Neural progenitor cell (in vitro differentiated cells): ENCODE data around the gene ADAMTS12. TPM values are rescaled to one million over a fixed set of nuclear protein-coding genes. Genes with fewer than 3 reads are reported as not detected.

Source experiments
- DNase-seq: peaks from one replicate; pipeline ENCODE4 v3.0.0-alpha.2; 2016; ENCODE audit warnings: low spot score
- H2AFZ ChIP-seq: fragments of 200-600 bp; sonication (generic); replicated peaks from 2 replicates; pipeline ENCODE4 v1.6.1; 2016; ENCODE audit warnings: antibody characterized with exemption
- H3F3A ChIP-seq: fragments of 200-600 bp; sonication (generic); 2 replicates; pipeline ENCODE4 v1.6.1; 2016; ENCODE audit warnings: antibody characterized with exemption, low read depth
- H3K27ac ChIP-seq: fragments of 200-600 bp; sonication (generic); 2 replicates; pipeline ENCODE4 v1.5.1; 2016; ENCODE audit warnings: mild to moderate bottlenecking
- H3K27me3 ChIP-seq: fragments of 200-600 bp; sonication (generic); 2 replicates; pipeline ENCODE4 v1.6.1; 2016; ENCODE audit warnings: mild to moderate bottlenecking, moderate library complexity
- H3K36me3 ChIP-seq: fragments of 200-600 bp; sonication (generic); 2 replicates; pipeline ENCODE4 v1.5.1; 2016
- H3K4me1 ChIP-seq: fragments of 200-600 bp; sonication (generic); 2 replicates; pipeline ENCODE4 v1.6.1; 2016; ENCODE audit warnings: mixed run types
- H3K4me2 ChIP-seq: fragments of 200-600 bp; sonication (generic); 2 replicates; pipeline ENCODE4 v1.6.1; 2016
- H3K4me3 ChIP-seq: fragments of 200-600 bp; sonication (generic); 2 replicates; pipeline ENCODE4 v1.5.1; 2016
- H3K79me2 ChIP-seq: fragments of 200-600 bp; sonication (generic); 2 replicates; pipeline ENCODE4 v1.6.1; 2016; ENCODE audit warnings: low read depth
- H3K9ac ChIP-seq: fragments of 200-600 bp; sonication (generic); 2 replicates; pipeline ENCODE4 v1.6.1; 2016
- H3K9me3 ChIP-seq: fragments of 200-600 bp; sonication (generic); 2 replicates; pipeline ENCODE4 v1.5.1; 2016; ENCODE audit warnings: low read depth
- H4K20me1 ChIP-seq: fragments of 200-600 bp; sonication (generic); 2 replicates; pipeline ENCODE4 v1.6.1; 2016; ENCODE audit warnings: low read depth
- H3K27ac Mint-ChIP-seq: 3 replicates; pipeline ENCODE4 v1.8.0; 2021; ENCODE audit warnings: mixed read lengths
- H3K27me3 Mint-ChIP-seq: 2 replicates; pipeline ENCODE4 v1.8.0; 2022; ENCODE audit warnings: low read depth, mild to moderate bottlenecking, inconsistent platforms, moderate library complexity, mixed read lengths; ENCODE audit not compliant: insufficient read depth
- H3K36me3 Mint-ChIP-seq: 3 replicates; pipeline ENCODE4 v1.8.0; 2021; ENCODE audit warnings: mixed read lengths
- H3K4me1 Mint-ChIP-seq: 3 replicates; pipeline ENCODE4 v1.8.0; 2021; ENCODE audit warnings: mixed read lengths
- H3K4me3 Mint-ChIP-seq: 3 replicates; pipeline ENCODE4 v1.8.0; 2021; ENCODE audit warnings: mild to moderate bottlenecking, moderate library complexity, mixed read lengths
- H3K9me3 Mint-ChIP-seq: 3 replicates; pipeline ENCODE4 v1.8.0; 2020; ENCODE audit warnings: mixed read lengths
- EZH2 ChIP-seq: fragments of 200-600 bp; sonication (generic); IDR thresholded peaks from 2 replicates; pipeline ENCODE4 v1.6.1; 2017; ENCODE audit warnings: antibody characterized with exemption, mild to moderate bottlenecking, moderate library complexity
- EZH2phosphoT487 ChIP-seq: fragments of 200-600 bp; sonication (generic); IDR thresholded peaks from 2 replicates; pipeline ENCODE4 v1.6.1; 2017; ENCODE audit warnings: antibody characterized with exemption
- total RNA-seq: library from RNA; depleted of rRNA; stranded (reverse); fragments of >200 nt; gene quantifications from 2 replicates; pipeline ENCODE4 v1.2.3, GENCODE V29; 2015; ENCODE audit warnings: low replicate concordance
- TF ChIP-seq, protein P1 (sequence below): fragments of 200-600 bp; sonication (generic); IDR thresholded peaks from 2 replicates; pipeline ENCODE4 v1.5.1; 2017; ENCODE audit warnings: antibody characterized with exemption, mild to moderate bottlenecking

Gene ADAMTS12
- total RNA-seq, 1 donor from 2014 or later, result 15.6 TPM

DNA sequence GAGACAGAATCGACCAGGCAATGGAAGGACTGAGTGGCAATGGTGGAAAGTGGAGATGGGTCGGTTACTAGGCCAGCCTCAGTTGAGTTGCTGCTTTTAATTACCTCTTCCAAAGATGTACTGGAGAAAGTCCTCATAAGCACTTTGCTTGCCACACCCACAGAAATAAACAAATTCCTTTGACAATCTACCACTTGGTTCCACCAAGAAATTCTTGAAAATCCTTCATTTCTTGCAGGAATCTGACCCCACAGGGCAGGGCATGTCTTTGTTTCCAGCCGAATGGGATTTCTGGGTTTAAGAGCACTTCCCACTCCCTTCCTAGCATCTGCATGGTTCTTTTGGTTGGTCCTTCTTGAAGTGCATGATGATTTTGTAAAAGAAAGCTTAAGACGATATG, 54.5 kb downstream of the ADAMTS12 start:
- no peak overlapping the region for H3K4me2 ChIP-seq
- H3K9me3 Mint-ChIP-seq, result peaks cover 6% of the 10 kb centered on the region
- H3K4me1 Mint-ChIP-seq, result peaks cover 4% of the 10 kb centered on the region
- no peaks in the 10 kb centered on the region for H3K27me3 ChIP-seq
- peaks cover 9% of the 10 kb centered on the region for H3K36me3 Mint-ChIP-seq
- no peak for DNase-seq
- H3K79me2 ChIP-seq, result peaks cover 12% of the 10 kb centered on the region
- no peak overlapping the region for H3K27ac Mint-ChIP-seq
- no peaks in the 10 kb centered on the region for H4K20me1 ChIP-seq
- peaks cover 2% of the 10 kb centered on the region for H3K27me3 Mint-ChIP-seq
- peaks cover 3% of the 10 kb centered on the region for H3K4me1 ChIP-seq
- H2AFZ ChIP-seq, result no peak overlapping the region
- TF ChIP-seq EZH2phosphoT487 (no peak), EZH2 (no peak)
- TF ChIP-seq, protein P1, sequence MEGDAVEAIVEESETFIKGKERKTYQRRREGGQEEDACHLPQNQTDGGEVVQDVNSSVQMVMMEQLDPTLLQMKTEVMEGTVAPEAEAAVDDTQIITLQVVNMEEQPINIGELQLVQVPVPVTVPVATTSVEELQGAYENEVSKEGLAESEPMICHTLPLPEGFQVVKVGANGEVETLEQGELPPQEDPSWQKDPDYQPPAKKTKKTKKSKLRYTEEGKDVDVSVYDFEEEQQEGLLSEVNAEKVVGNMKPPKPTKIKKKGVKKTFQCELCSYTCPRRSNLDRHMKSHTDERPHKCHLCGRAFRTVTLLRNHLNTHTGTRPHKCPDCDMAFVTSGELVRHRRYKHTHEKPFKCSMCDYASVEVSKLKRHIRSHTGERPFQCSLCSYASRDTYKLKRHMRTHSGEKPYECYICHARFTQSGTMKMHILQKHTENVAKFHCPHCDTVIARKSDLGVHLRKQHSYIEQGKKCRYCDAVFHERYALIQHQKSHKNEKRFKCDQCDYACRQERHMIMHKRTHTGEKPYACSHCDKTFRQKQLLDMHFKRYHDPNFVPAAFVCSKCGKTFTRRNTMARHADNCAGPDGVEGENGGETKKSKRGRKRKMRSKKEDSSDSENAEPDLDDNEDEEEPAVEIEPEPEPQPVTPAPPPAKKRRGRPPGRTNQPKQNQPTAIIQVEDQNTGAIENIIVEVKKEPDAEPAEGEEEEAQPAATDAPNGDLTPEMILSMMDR, result no peak
- H3K36me3 ChIP-seq, result no peaks in the 10 kb centered on the region
- no peaks in the 10 kb centered on the region for H3K9me3 ChIP-seq
- H3K4me3 Mint-ChIP-seq, result no peak overlapping the region
- H3K4me3 ChIP-seq, result no peak overlapping the region
- no peak overlapping the region for H3K27ac ChIP-seq
- H3K9ac ChIP-seq, result no peak overlapping the region
- no peaks in the 10 kb centered on the region for H3F3A ChIP-seq

DNA sequence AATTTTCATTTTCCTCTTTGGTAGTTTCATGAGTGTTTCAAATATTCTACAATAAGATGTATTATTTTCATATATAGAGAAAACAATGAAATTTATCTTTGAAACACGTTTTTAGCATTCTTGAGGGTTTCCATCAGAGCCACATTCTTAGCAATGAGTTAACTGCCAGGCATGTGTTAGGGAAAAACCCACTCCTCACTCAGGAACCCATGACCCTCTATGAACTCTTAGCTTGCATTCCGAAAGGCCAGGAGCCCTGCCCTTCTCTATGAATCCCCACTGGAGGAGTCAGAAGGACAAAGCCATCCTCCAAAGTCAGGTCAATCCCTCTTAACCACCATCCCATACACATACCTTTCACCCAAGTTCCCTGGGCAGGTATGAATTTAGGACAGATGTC, 57.5 kb downstream of the ADAMTS12 start:
- H3K9ac ChIP-seq, result no peak overlapping the region
- no peaks in the 10 kb centered on the region for H3K36me3 ChIP-seq
- Mint-ChIP-seq H3K9me3 (peaks cover 6% of the 10 kb centered on the region), H3K36me3 (peaks cover 9% of the 10 kb centered on the region), H3K27me3 (peaks cover 5% of the 10 kb centered on the region), H3K4me3 (no peak overlapping the region), H3K27ac (no peak overlapping the region), H3K4me1 (peaks cover 7% of the 10 kb centered on the region)
- no peak overlapping the region for H2AFZ ChIP-seq
- TF ChIP-seq, protein P1, result no peak
- TF ChIP-seq EZH2phosphoT487 (no peak), EZH2 (no peak)
- no peak for DNase-seq
- peaks cover 12% of the 10 kb centered on the region for H3K79me2 ChIP-seq
- H3K9me3 ChIP-seq, result no peaks in the 10 kb centered on the region
- H3F3A ChIP-seq, result no peaks in the 10 kb centered on the region
- H3K4me1 ChIP-seq, result peaks cover 7% of the 10 kb centered on the region
- H4K20me1 ChIP-seq, result no peaks in the 10 kb centered on the region
- H3K27me3 ChIP-seq, result no peaks in the 10 kb centered on the region
- H3K4me3 ChIP-seq, result no peak overlapping the region
- H3K27ac ChIP-seq, result no peak overlapping the region
- no peak overlapping the region for H3K4me2 ChIP-seq

- Histone ChIP-seq H3K36me3 (no peaks in the 10 kb centered on the region), H3K27me3 (no peaks in the 10 kb centered on the region), H3K4me2 (no peak overlapping the region), H3K9me3 (no peaks in the 10 kb centered on the region), H3K79me2 (peaks cover 12% of the 10 kb centered on the region), H3F3A (no peaks in the 10 kb centered on the region), H4K20me1 (no peaks in the 10 kb centered on the region), H3K4me3 (no peak overlapping the region), H3K9ac (no peak overlapping the region), H3K27ac (no peak overlapping the region), H3K4me1 (peaks cover 7% of the 10 kb centered on the region), H2AFZ (no peak overlapping the region)
- H3K36me3 Mint-ChIP-seq, result peaks cover 9% of the 10 kb centered on the region
- peaks cover 5% of the 10 kb centered on the region for H3K27me3 Mint-ChIP-seq
- H3K4me3 Mint-ChIP-seq, result no peak overlapping the region
- H3K4me1 Mint-ChIP-seq, result peaks cover 9% of the 10 kb centered on the region
- no peak overlapping the region for H3K27ac Mint-ChIP-seq
- no peak for DNase-seq
- TF ChIP-seq EZH2 (no peak), EZH2phosphoT487 (no peak)
- TF ChIP-seq, protein P1, result no peak
- peaks cover 6% of the 10 kb centered on the region for H3K9me3 Mint-ChIP-seq
Observed at GRCh38 chr5:33833237-33833575, 58.6 kb downstream of the ADAMTS12 start.
